Gastroesophageal sphincter (tissue), 3 donors: ENCODE results near the gene SELENOI.

Experiments
- EP300 ChIP-seq: sonication (generic); formaldehyde crosslinking; IDR thresholded peaks from one replicate; pipeline ENCODE4 v1.6.1; 2017; ENCODE audit warnings: antibody characterized with exemption, mild to moderate bottlenecking
- POLR2A ChIP-seq, 2 donors: fragments of 450-650 bp; IDR thresholded peaks; one replicate each; pipeline ENCODE4 v1.6.1; 2017; ENCODE audit warnings: antibody characterized with exemption in 2 of 2, mild to moderate bottlenecking in 2 of 2, moderate library complexity in 1 of 2
- POLR2AphosphoS5 ChIP-seq: sonication (generic); formaldehyde crosslinking; IDR thresholded peaks from one replicate; pipeline ENCODE4 v1.6.1; 2017; ENCODE audit warnings: antibody characterized with exemption
- TF ChIP-seq, protein P1 (sequence below), 4 experiments: fragments of 200-600 bp in 2 of 4; fragments of 450-650 bp in 2 of 4; sonication (generic) in 1 of 4; IDR thresholded peaks; one replicate each; pipeline ENCODE4 v1.5.1; 2017 to 2019; ENCODE audit warnings: antibody characterized with exemption in 4 of 4, mild to moderate bottlenecking in 2 of 4, moderate library complexity in 2 of 4

DNA sequence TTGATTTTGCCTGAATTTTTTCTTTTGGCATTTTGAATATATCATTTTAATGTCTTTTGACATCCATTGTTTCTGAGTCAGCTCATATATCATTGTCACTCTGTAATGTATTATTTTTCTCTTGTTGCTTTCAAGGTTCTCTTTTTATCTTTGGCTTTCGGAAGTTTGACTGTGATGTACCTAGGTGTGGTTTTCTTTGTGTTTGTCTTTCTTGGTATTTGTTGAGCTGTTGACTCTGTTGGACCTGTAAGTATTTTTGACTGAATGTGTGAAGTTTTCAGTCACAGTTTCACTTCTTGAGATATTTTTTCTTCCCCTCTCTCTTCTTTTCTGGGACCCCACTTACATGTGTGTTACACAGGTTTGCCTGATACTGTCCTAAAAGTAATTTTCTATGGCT, 30.9 kb downstream of the SELENOI start:
- TF ChIP-seq, protein P1, sequence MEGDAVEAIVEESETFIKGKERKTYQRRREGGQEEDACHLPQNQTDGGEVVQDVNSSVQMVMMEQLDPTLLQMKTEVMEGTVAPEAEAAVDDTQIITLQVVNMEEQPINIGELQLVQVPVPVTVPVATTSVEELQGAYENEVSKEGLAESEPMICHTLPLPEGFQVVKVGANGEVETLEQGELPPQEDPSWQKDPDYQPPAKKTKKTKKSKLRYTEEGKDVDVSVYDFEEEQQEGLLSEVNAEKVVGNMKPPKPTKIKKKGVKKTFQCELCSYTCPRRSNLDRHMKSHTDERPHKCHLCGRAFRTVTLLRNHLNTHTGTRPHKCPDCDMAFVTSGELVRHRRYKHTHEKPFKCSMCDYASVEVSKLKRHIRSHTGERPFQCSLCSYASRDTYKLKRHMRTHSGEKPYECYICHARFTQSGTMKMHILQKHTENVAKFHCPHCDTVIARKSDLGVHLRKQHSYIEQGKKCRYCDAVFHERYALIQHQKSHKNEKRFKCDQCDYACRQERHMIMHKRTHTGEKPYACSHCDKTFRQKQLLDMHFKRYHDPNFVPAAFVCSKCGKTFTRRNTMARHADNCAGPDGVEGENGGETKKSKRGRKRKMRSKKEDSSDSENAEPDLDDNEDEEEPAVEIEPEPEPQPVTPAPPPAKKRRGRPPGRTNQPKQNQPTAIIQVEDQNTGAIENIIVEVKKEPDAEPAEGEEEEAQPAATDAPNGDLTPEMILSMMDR (IDR thresholded peaks at IDR 0.05) = no peak
- no peak for TF ChIP-seq POLR2A (IDR thresholded peaks at IDR 0.05)
- TF ChIP-seq POLR2AphosphoS5 = no peak
- TF ChIP-seq EP300 = no peak
